ENCODE measurements around the gene SPTBN2.

SPTBN2 gene

GRCh38 chr11:66705587-66706335 lies 23.3 kb downstream of the SPTBN2 start:
- Histone ChIP-seq H3K4me3 (ENCODE audit: control insufficient read depth in 1 of 7, extremely low read depth in 1 of 7, insufficient read depth in 4 of 7, low read depth in 2 of 7, low read length in 6 of 7) (no peak overlapping the region), H3K4me1 (ENCODE audit: control extremely low read depth in 1 of 4, control insufficient read depth in 4 of 4, insufficient read depth in 4 of 4, low read length in 3 of 4) (peaks cover 0 to 15% (median 11%) of the 10 kb centered on the region in 4 experiments), H3K36me3 (ENCODE audit: control insufficient read depth in 4 of 4, insufficient read depth in 4 of 4, low read length in 3 of 4) (no peaks in the 10 kb centered on the region), H3K9me3 (ENCODE audit: control extremely low read depth in 1 of 5, control insufficient read depth in 4 of 5, insufficient read depth in 2 of 5, low read depth in 1 of 5, low read length in 4 of 5) (no peaks in the 10 kb centered on the region), H3K27me3 (replicated peaks in 2 of 5; ENCODE audit: control insufficient read depth in 4 of 5, insufficient read depth in 5 of 5, low read length in 4 of 5) (no peaks in the 10 kb centered on the region), H3K27ac (ENCODE audit: insufficient read depth in 1 of 2, low read depth in 1 of 2, low read length in 2 of 2, poor library complexity in 1 of 2, severe bottlenecking in 2 of 2) (no peak overlapping the region)
- no peak for DNase-seq
- CTCF ChIA-PET, result interaction anchor here (0.7 to 1.7 kb wide), 3 partner anchors 10 to 72 kb away, joined by 3 to 5 read pairs (median 5); no protein-coding TSS in a partner anchor
- whole genome bisulfite sequencing (ENCODE audit: insufficient coverage), result 97% methylated on average over 26 of the region's 26 CpGs
- POLR2A ChIA-PET, result no interaction called here

- H3K27ac ChIP-seq (ENCODE audit: insufficient read depth in 1 of 2, low read depth in 1 of 2, low read length in 2 of 2, poor library complexity in 1 of 2, severe bottlenecking in 2 of 2), result no peak overlapping the region
- H3K4me3 ChIP-seq (ENCODE audit: control insufficient read depth in 1 of 7, extremely low read depth in 1 of 7, insufficient read depth in 4 of 7, low read depth in 2 of 7, low read length in 6 of 7), result no peak overlapping the region
- 98% methylated on average over 46 of the region's 46 CpGs for WGBS (ENCODE audit: insufficient coverage)
- ChIA-PET CTCF (interaction anchor here (1.3 to 1.5 kb wide), 2 partner anchors 10 to 12 kb away, joined by 4 to 5 read pairs; no protein-coding TSS in a partner anchor), POLR2A (no interaction called here)
- DNase-seq, result no peak
- peaks cover 0 to 2% (median 0%) of the 10 kb centered on the region in 5 experiments for H3K9me3 ChIP-seq (ENCODE audit: control extremely low read depth in 1 of 5, control insufficient read depth in 4 of 5, insufficient read depth in 2 of 5, low read depth in 1 of 5, low read length in 4 of 5)
- H3K27me3 ChIP-seq (replicated peaks in 2 of 5; ENCODE audit: control insufficient read depth in 4 of 5, insufficient read depth in 5 of 5, low read length in 4 of 5), result no peaks in the 10 kb centered on the region
- H3K36me3 ChIP-seq (ENCODE audit: control insufficient read depth in 4 of 4, insufficient read depth in 4 of 4, low read length in 3 of 4), result no peaks in the 10 kb centered on the region
- H3K4me1 ChIP-seq (ENCODE audit: control extremely low read depth in 1 of 4, control insufficient read depth in 4 of 4, insufficient read depth in 4 of 4, low read length in 3 of 4), result peaks cover 0 to 19% (median 13%) of the 10 kb centered on the region in 4 experiments
Measured at GRCh38 chr11:66704659-66705360, 24.2 kb downstream of the SPTBN2 start.

GRCh38 chr11:66701432-66702240 lies 27.4 kb downstream of the SPTBN2 start:
- peak overlapping the region; percentile 19 to 56 for H3K27ac ChIP-seq (ENCODE audit: insufficient read depth in 1 of 2, low read depth in 1 of 2, low read length in 2 of 2, poor library complexity in 1 of 2, severe bottlenecking in 2 of 2)
- WGBS (ENCODE audit: insufficient coverage), result 91% methylated on average over 8 of the region's 10 CpGs
- H3K27me3 ChIP-seq (replicated peaks in 2 of 5; ENCODE audit: control insufficient read depth in 4 of 5, insufficient read depth in 5 of 5, low read length in 4 of 5), result no peaks in the 10 kb centered on the region
- no peaks in the 10 kb centered on the region for H3K36me3 ChIP-seq (ENCODE audit: control insufficient read depth in 4 of 4, insufficient read depth in 4 of 4, low read length in 3 of 4)
- peaks cover 0 to 19% (median 13%) of the 10 kb centered on the region in 4 experiments for H3K4me1 ChIP-seq (ENCODE audit: control extremely low read depth in 1 of 4, control insufficient read depth in 4 of 4, insufficient read depth in 4 of 4, low read length in 3 of 4)
- peak; percentile 67 to 87 (median 83) for DNase-seq
- ChIA-PET CTCF (interaction anchor here (1.1 to 15.6 kb wide), 3 partner anchors 13 to 180 kb away, joined by 4 to 152 read pairs (median 4); no protein-coding TSS in a partner anchor), POLR2A (no interaction called here)
- peaks cover 0 to 6% (median 0%) of the 10 kb centered on the region in 5 experiments for H3K9me3 ChIP-seq (ENCODE audit: control extremely low read depth in 1 of 5, control insufficient read depth in 4 of 5, insufficient read depth in 2 of 5, low read depth in 1 of 5, low read length in 4 of 5)
- H3K4me3 ChIP-seq (ENCODE audit: control insufficient read depth in 1 of 7, extremely low read depth in 1 of 7, insufficient read depth in 4 of 7, low read depth in 2 of 7, low read length in 6 of 7), result peak overlapping the region in 2 of 7 experiments; percentile 28 to 48

- ChIA-PET CTCF (interaction anchor here (1.9 to 15.6 kb wide), 2 partner anchors 13 to 137 kb away, joined by 4 to 152 read pairs; no protein-coding TSS in a partner anchor), POLR2A (no interaction called here)
- Histone ChIP-seq H3K27me3 (replicated peaks in 2 of 5; ENCODE audit: control insufficient read depth in 4 of 5, insufficient read depth in 5 of 5, low read length in 4 of 5) (no peaks in the 10 kb centered on the region), H3K36me3 (ENCODE audit: control insufficient read depth in 4 of 4, insufficient read depth in 4 of 4, low read length in 3 of 4) (no peaks in the 10 kb centered on the region), H3K4me1 (ENCODE audit: control extremely low read depth in 1 of 4, control insufficient read depth in 4 of 4, insufficient read depth in 4 of 4, low read length in 3 of 4) (peaks cover 0 to 19% (median 13%) of the 10 kb centered on the region in 4 experiments), H3K9me3 (ENCODE audit: control extremely low read depth in 1 of 5, control insufficient read depth in 4 of 5, insufficient read depth in 2 of 5, low read depth in 1 of 5, low read length in 4 of 5) (peaks cover 0 to 6% (median 0%) of the 10 kb centered on the region in 5 experiments), H3K27ac (ENCODE audit: insufficient read depth in 1 of 2, low read depth in 1 of 2, low read length in 2 of 2, poor library complexity in 1 of 2, severe bottlenecking in 2 of 2) (peak overlapping the region in 1 of 2 experiments; percentile 56), H3K4me3 (ENCODE audit: control insufficient read depth in 1 of 7, extremely low read depth in 1 of 7, insufficient read depth in 4 of 7, low read depth in 2 of 7, low read length in 6 of 7) (peak overlapping the region in 1 of 7 experiments; percentile 48)
- no peak for DNase-seq
- WGBS (ENCODE audit: insufficient coverage), result 99% methylated on average over 12 of the region's 27 CpGs
Measured at GRCh38 chr11:66700742-66701141, 28.3 kb downstream of the SPTBN2 start.

GRCh38 chr11:66700337-66700736 lies 28.7 kb downstream of the SPTBN2 start:
- H3K27ac ChIP-seq (ENCODE audit: insufficient read depth in 1 of 2, low read depth in 1 of 2, low read length in 2 of 2, poor library complexity in 1 of 2, severe bottlenecking in 2 of 2), result no peak overlapping the region
- no peaks in the 10 kb centered on the region for H3K36me3 ChIP-seq (ENCODE audit: control insufficient read depth in 4 of 4, insufficient read depth in 4 of 4, low read length in 3 of 4)
- CTCF ChIA-PET, result interaction anchor here (15.6 kb wide), 1 partner anchor 137 kb away, joined by 152 read pairs; no protein-coding TSS in a partner anchor
- H3K4me3 ChIP-seq (ENCODE audit: control insufficient read depth in 1 of 7, extremely low read depth in 1 of 7, insufficient read depth in 4 of 7, low read depth in 2 of 7, low read length in 6 of 7), result no peak overlapping the region
- no peak for DNase-seq
- 98% methylated on average over 15 of the region's 15 CpGs for WGBS (ENCODE audit: insufficient coverage)
- H3K27me3 ChIP-seq (replicated peaks in 2 of 5; ENCODE audit: control insufficient read depth in 4 of 5, insufficient read depth in 5 of 5, low read length in 4 of 5), result no peaks in the 10 kb centered on the region
- POLR2A ChIA-PET, result no interaction called here
- peaks cover 0 to 6% (median 0%) of the 10 kb centered on the region in 5 experiments for H3K9me3 ChIP-seq (ENCODE audit: control extremely low read depth in 1 of 5, control insufficient read depth in 4 of 5, insufficient read depth in 2 of 5, low read depth in 1 of 5, low read length in 4 of 5)
- peaks cover 0 to 19% (median 13%) of the 10 kb centered on the region in 4 experiments for H3K4me1 ChIP-seq (ENCODE audit: control extremely low read depth in 1 of 4, control insufficient read depth in 4 of 4, insufficient read depth in 4 of 4, low read length in 3 of 4)

GRCh38 chr11:66698491-66698890 lies 30.5 kb downstream of the SPTBN2 start:
- Histone ChIP-seq H3K27ac (ENCODE audit: insufficient read depth in 1 of 2, low read depth in 1 of 2, low read length in 2 of 2, poor library complexity in 1 of 2, severe bottlenecking in 2 of 2) (no peak overlapping the region), H3K9me3 (ENCODE audit: control extremely low read depth in 1 of 5, control insufficient read depth in 4 of 5, insufficient read depth in 2 of 5, low read depth in 1 of 5, low read length in 4 of 5) (peaks cover 0 to 6% (median 0%) of the 10 kb centered on the region in 5 experiments), H3K4me3 (ENCODE audit: control insufficient read depth in 1 of 7, extremely low read depth in 1 of 7, insufficient read depth in 4 of 7, low read depth in 2 of 7, low read length in 6 of 7) (no peak overlapping the region), H3K36me3 (ENCODE audit: control insufficient read depth in 4 of 4, insufficient read depth in 4 of 4, low read length in 3 of 4) (no peaks in the 10 kb centered on the region), H3K4me1 (ENCODE audit: control extremely low read depth in 1 of 4, control insufficient read depth in 4 of 4, insufficient read depth in 4 of 4, low read length in 3 of 4) (peaks cover 0 to 21% (median 16%) of the 10 kb centered on the region in 4 experiments), H3K27me3 (replicated peaks in 2 of 5; ENCODE audit: control insufficient read depth in 4 of 5, insufficient read depth in 5 of 5, low read length in 4 of 5) (no peaks in the 10 kb centered on the region)
- DNase-seq, result no peak
- ChIA-PET CTCF (interaction anchor here (1.7 to 15.6 kb wide), 2 partner anchors 13 to 139 kb away, joined by 5 to 152 read pairs; no protein-coding TSS in a partner anchor), POLR2A (no interaction called here)
- 100% methylated on average over 8 of the region's 9 CpGs for WGBS (ENCODE audit: insufficient coverage)
